ENCODE results near the gene PUS7L. TPM values are rescaled to one million over a fixed set of nuclear protein-coding genes. Genes with fewer than 3 reads are reported as not detected.

Gene PUS7L
- polyA plus RNA-seq, 1 of the 3 experiments (the other 2 are of a cell fraction): 1.8 TPM

GRCh38 chr12:43742106-43742505 lies 16.5 kb downstream of the PUS7L start:
- H4K20me1 ChIP-seq (ENCODE audit: insufficient read depth): no peaks in the 10 kb centered on the region
- no peak overlapping the region for H3K4me3 ChIP-seq (ENCODE audit: low read depth in 2 of 2, low read length in 1 of 2)
- H3K9ac ChIP-seq: no peak overlapping the region; the same call in 1 of the 2 replicates
- H2AFZ ChIP-seq (ENCODE audit: low read depth): no peak overlapping the region
- H3K9me3 ChIP-seq: no peaks in the 10 kb centered on the region
- H3K27me3 ChIP-seq (ENCODE audit: insufficient read depth): no peaks in the 10 kb centered on the region
- no peaks in the 10 kb centered on the region for H3K9me2 ChIP-seq
- POLR2A ChIA-PET: no interaction called here
- no peak for TF ChIP-seq FOXJ3 (CRISPR knock-in tag; IDR thresholded peaks at IDR 0.05)
- TF ChIP-seq JUND (IDR thresholded peaks at IDR 0.05): peak; percentile 86
- peak; percentile 75 for TF ChIP-seq PBX3 (IDR thresholded peaks at IDR 0.05)
- TF ChIP-seq CTCF (IDR thresholded peaks at IDR 0.05): no peak
- peak; percentile 31; the same call in 1 of the 2 replicates for TF ChIP-seq NFIC (IDR thresholded peaks at IDR 0.05; ENCODE audit: borderline replicate concordance)
- TF ChIP-seq EP300 (IDR thresholded peaks at IDR 0.05; ENCODE audit: borderline replicate concordance in 1 of 2, low read depth in 1 of 2, low read length in 1 of 2): peak in 1 of 2 experiments; percentile 84; a peak in 2 of 4 replicates
- peak; percentile 74 for TF ChIP-seq TEAD4 (IDR thresholded peaks at IDR 0.05; ENCODE audit: borderline replicate concordance, insufficient read depth)
- no peak for TF ChIP-seq GABPA (IDR thresholded peaks at IDR 0.05; ENCODE audit: low read depth)
- 0 out of 2 replicates have a peak, but pooled peaks have one; percentile 19 for TF ChIP-seq USF1 (IDR thresholded peaks at IDR 0.05; ENCODE audit: borderline replicate concordance, low read depth)
- no peak for TF ChIP-seq SIN3A (IDR thresholded peaks at IDR 0.05; ENCODE audit: borderline replicate concordance, low read depth, low read length)
- TF ChIP-seq EZH2phosphoT487 (IDR thresholded peaks at IDR 0.05; ENCODE audit: borderline replicate concordance, low read depth): no peak
- peak; percentile 82 for TF ChIP-seq FOSL2 (IDR thresholded peaks at IDR 0.05; ENCODE audit: borderline replicate concordance, low read depth)
- peak; percentile 30; the same call in 1 of the 2 replicates for TF ChIP-seq ZBTB33 (IDR thresholded peaks at IDR 0.05; ENCODE audit: borderline replicate concordance, low read depth)
- no peak for TF ChIP-seq RAD21 (IDR thresholded peaks at IDR 0.05; ENCODE audit: low read length)
- no peak for TF ChIP-seq FOXM1 (IDR thresholded peaks at IDR 0.05; ENCODE audit: low read depth)
- peak; percentile 30; the same call in 1 of the 2 replicates for TF ChIP-seq MAX (IDR thresholded peaks at IDR 0.05; ENCODE audit: low read depth)
- TF ChIP-seq RXRA (IDR thresholded peaks at IDR 0.05; ENCODE audit: borderline replicate concordance, low read depth): peak; percentile 74; the same call in 1 of the 2 replicates
- TF ChIP-seq NRF1 (IDR thresholded peaks at IDR 0.05; ENCODE audit: low read depth, low read length): no peak
- TF ChIP-seq IRF3 (IDR thresholded peaks at IDR 0.05; ENCODE audit: low read depth, low read length): no peak
- no peak for TF ChIP-seq YY1 (IDR thresholded peaks at IDR 0.05; ENCODE audit: low read depth)
- no peak for TF ChIP-seq CHD2 (IDR thresholded peaks at IDR 0.05; ENCODE audit: low read length, partially characterized antibody)
- TF ChIP-seq POLR2AphosphoS5 (IDR thresholded peaks at IDR 0.05; ENCODE audit: low read depth, low read length): no peak
- peak; percentile 87 for TF ChIP-seq TCF12 (IDR thresholded peaks at IDR 0.05)
- peak; percentile 84 for TF ChIP-seq MEF2A (IDR thresholded peaks at IDR 0.05; ENCODE audit: borderline replicate concordance, low read depth)
- no peak for TF ChIP-seq USF2 (IDR thresholded peaks at IDR 0.05; ENCODE audit: borderline replicate concordance, low read depth, low read length)
- peaks cover 11% of the 10 kb centered on the region for H3F3A ChIP-seq (replicated peaks; ENCODE audit: insufficient read depth)
- H3K4me2 ChIP-seq: peak overlapping the region; percentile 23; the same call in 1 of the 2 replicates
- CTCF ChIA-PET: interaction anchor here (1.3 kb wide), 1 partner anchor 140 kb away, joined by 3 read pairs; no protein-coding TSS in a partner anchor
- no peaks in the 10 kb centered on the region for H3K79me2 ChIP-seq (ENCODE audit: insufficient read depth)
- peaks cover 22 to 37% of the 10 kb centered on the region in 2 experiments for H3K36me3 ChIP-seq (replicated peaks in 1 of 2; ENCODE audit: control insufficient read depth in 1 of 2, insufficient read depth in 2 of 2, low read length in 1 of 2)
- DNase-seq: no peak
- peaks cover 0 to 13% of the 10 kb centered on the region in 2 experiments; a peak in 2 of 4 replicates for H3K4me1 ChIP-seq (ENCODE audit: control insufficient read depth in 1 of 2, insufficient read depth in 2 of 2, low read depth in 1 of 2, low read length in 1 of 2)
- H3K27ac ChIP-seq (ENCODE audit: low read depth in 2 of 2, low read length in 1 of 2): peak overlapping the region; percentile 34 to 54
